Measurements from ENCODE around the gene RXFP4.
"Not testable (repeated sequence)": the region's sequence is repeated elsewhere in the genome, so short reads cannot be mapped to it uniquely, and the experiment has no call there.

RXFP4 gene

GRCh38 chr1:155978973-155979429 is 37.6 kb downstream of the RXFP4 start:
- no peak for DNase-seq

- no peak for DNase-seq
Observed at GRCh38 chr1:155979597-155980343, 38.3 kb downstream of the RXFP4 start.

- DNase-seq = no peak
Observed at GRCh38 chr1:155981266-155982088, 40.0 kb downstream of the RXFP4 start.

- DNase-seq = no peak
Observed at GRCh38 chr1:155982106-155982505, 40.7 kb downstream of the RXFP4 start.

GRCh38 chr1:155983191-155984024 is 42.0 kb downstream of the RXFP4 start:
- DNase-seq = peak; percentile 72

- peak; percentile 85 for DNase-seq
Observed at GRCh38 chr1:155984341-155984740, 42.9 kb downstream of the RXFP4 start.

GRCh38 chr1:155984903-155985645 is 43.6 kb downstream of the RXFP4 start:
- DNase-seq = not testable (repeated sequence)

- DNase-seq = peak; percentile 44
Observed at GRCh38 chr1:155989242-155990004, 48.0 kb downstream of the RXFP4 start.

GRCh38 chr1:155990005-155990739 is 48.7 kb downstream of the RXFP4 start:
- no peak for DNase-seq

All from NCI-H510A treated with DMSO at 0.1 percent for 48 hours (cell line).